PC-9 (cell line): ENCODE data around the gene NEUROG3.

ENCODE experiments used
- CTCF ChIP-seq: fragments of 200-600 bp; sonication (generic); conservative IDR thresholded peaks from 2 replicates; pipeline ENCODE4 v1.6.1; 2017; ENCODE audit warnings: mixed run types, antibody characterized with exemption, mild to moderate bottlenecking, moderate library complexity
- EZH2 ChIP-seq: fragments of 200-600 bp; sonication (generic); IDR thresholded peaks from 2 replicates; pipeline ENCODE4 v1.8.0; 2017; ENCODE audit warnings: antibody characterized with exemption, low read depth

GRCh38 chr10:69553328-69553727, 19.9 kb downstream of the NEUROG3 start:
- TF ChIP-seq CTCF (no peak), EZH2 (no peak)
